KMS-11 (cell line): ENCODE results near the gene FLACC1.

Experiments used
- H2AFZ ChIP-seq: fragments of 200-600 bp; sonication (generic); 2 replicates; pipeline ENCODE4 v1.6.1; 2016; ENCODE audit warnings: antibody characterized with exemption, mixed run types, low read depth
- H3K27ac ChIP-seq: fragments of 200-600 bp; sonication (generic); 2 replicates; pipeline ENCODE4 v1.6.1; 2016; ENCODE audit warnings: mild to moderate bottlenecking, mixed run types
- H3K27me3 ChIP-seq: fragments of 200-600 bp; sonication (generic); 2 replicates; pipeline ENCODE4 v1.6.1; 2017; ENCODE audit warnings: mild to moderate bottlenecking, low read depth, mixed run types, moderate library complexity; ENCODE audit not compliant: insufficient read depth
- H3K36me3 ChIP-seq: fragments of 200-600 bp; sonication (generic); 2 replicates; pipeline ENCODE4 v1.6.1; 2017; ENCODE audit warnings: mild to moderate bottlenecking, mixed run types; ENCODE audit not compliant: insufficient read depth
- H3K4me1 ChIP-seq: fragments of 200-600 bp; sonication (generic); 2 replicates; pipeline ENCODE4 v1.6.1; 2016; ENCODE audit warnings: mild to moderate bottlenecking, low read depth, mixed run types; ENCODE audit not compliant: poor library complexity, severe bottlenecking
- H3K4me2 ChIP-seq: fragments of 200-600 bp; sonication (generic); 2 replicates; pipeline ENCODE4 v1.7.0; 2016; ENCODE audit warnings: mild to moderate bottlenecking, mixed run types
- H3K4me3 ChIP-seq: fragments of 200-600 bp; sonication (generic); IDR thresholded peaks from 2 replicates; pipeline ENCODE4 v1.6.1; 2017; ENCODE audit warnings: low read depth, low read length, mixed read lengths; ENCODE audit not compliant: insufficient read depth
- H3K79me2 ChIP-seq: fragments of 200-600 bp; sonication (generic); 2 replicates; pipeline ENCODE4 v1.6.1; 2016; ENCODE audit warnings: low read depth, mixed run types; ENCODE audit not compliant: insufficient read depth
- H3K9ac ChIP-seq: fragments of 200-600 bp; sonication (generic); 2 replicates; pipeline ENCODE4 v1.6.1; 2016; ENCODE audit warnings: mild to moderate bottlenecking, mixed run types
- H4K20me1 ChIP-seq: fragments of 200-600 bp; sonication (generic); 2 replicates; pipeline ENCODE4 v1.6.1; 2016; ENCODE audit warnings: mild to moderate bottlenecking, mixed run types; ENCODE audit not compliant: insufficient read depth
- CTCF ChIP-seq: fragments of 200-600 bp; sonication (generic); conservative IDR thresholded peaks from 2 replicates; pipeline ENCODE4 v1.6.1; 2017; ENCODE audit warnings: low read depth, mild to moderate bottlenecking, antibody characterized with exemption, low read length, moderate library complexity, mixed read lengths

Gene FLACC1

DNA sequence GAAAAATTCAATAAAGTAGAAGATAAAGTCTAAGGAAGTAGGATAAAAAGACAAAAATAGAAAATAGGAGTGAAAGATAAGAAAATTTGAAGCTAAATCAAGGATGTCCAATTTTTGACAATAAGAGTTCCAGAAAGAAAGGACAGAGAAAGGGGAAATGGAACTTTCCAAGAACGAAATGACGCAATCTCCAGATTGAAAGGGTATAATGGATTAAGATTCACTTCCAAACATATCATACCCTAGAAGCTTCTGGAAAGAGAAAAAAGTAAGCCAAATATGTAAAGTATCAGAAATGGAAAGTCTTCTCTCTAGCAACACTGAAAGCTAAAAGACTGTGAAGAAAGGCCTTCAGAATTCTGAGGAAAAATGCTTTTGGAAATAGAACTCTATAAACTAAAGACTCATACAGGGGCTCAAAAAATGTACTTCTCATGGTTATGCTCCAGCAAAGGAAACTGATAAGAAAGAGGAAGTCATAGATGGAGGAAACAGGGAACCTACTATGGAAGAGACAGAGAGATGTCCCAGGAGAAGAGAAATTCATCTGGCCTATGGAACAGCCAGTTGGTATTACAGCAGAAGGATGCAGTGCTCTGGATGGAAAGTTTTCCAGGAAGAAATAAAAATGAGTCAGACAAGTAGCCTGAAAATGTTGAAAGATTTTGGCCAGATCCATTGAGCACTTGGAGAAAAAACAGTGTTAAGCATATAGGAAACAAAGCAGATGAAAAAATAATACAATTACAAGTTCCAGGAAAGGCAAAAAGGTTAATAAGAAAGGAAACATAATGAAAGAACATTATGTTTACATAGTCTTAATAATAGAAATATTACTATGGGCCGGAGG, 76.7 kb downstream of the FLACC1 start:
- Histone ChIP-seq H4K20me1 (no peaks in the 10 kb centered on the region), H3K4me3 (no peak overlapping the region), H2AFZ (no peak overlapping the region), H3K79me2 (no peaks in the 10 kb centered on the region), H3K36me3 (peaks cover 18% of the 10 kb centered on the region; the same call in 1 of the 2 replicates), H3K9ac (no peak overlapping the region), H3K4me1 (no peaks in the 10 kb centered on the region), H3K4me2 (no peak overlapping the region), H3K27me3 (no peaks in the 10 kb centered on the region), H3K27ac (no peak overlapping the region)
- TF ChIP-seq CTCF: no peak

DNA sequence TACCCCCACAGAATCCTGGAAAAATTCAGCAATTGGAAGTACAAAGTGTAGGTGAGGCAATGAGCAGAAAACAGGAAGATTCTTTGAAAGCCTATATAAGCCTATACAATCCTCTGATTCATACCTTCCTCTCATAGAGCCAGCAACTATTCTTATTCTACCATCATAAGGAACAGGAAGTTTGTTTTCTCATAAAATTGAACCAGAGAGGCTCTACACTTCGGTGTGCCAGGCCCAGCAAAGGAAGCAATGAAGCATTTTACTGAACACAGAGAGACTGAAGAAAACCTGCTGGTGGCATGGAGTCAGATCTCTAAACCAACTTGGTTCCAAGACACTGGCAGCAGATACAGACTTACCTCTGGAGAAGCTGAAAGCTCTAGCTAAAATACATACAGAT, 78.1 kb downstream of the FLACC1 start:
- Histone ChIP-seq H3K4me3 (no peak overlapping the region), H3K36me3 (peaks cover 24% of the 10 kb centered on the region; the same call in 1 of the 2 replicates)

GRCh38 chr2:201276511-201276910, 80.6 kb downstream of the FLACC1 start:
- H4K20me1 ChIP-seq: no peaks in the 10 kb centered on the region
- no peaks in the 10 kb centered on the region for H3K4me1 ChIP-seq
- H3K27me3 ChIP-seq: no peaks in the 10 kb centered on the region
- H3K27ac ChIP-seq: no peak overlapping the region
- H3K9ac ChIP-seq: no peak overlapping the region
- H3K4me2 ChIP-seq: no peak overlapping the region
- TF ChIP-seq CTCF: no peak
- no peak overlapping the region for H3K4me3 ChIP-seq
- no peak overlapping the region for H2AFZ ChIP-seq
- peaks cover 34% of the 10 kb centered on the region; the same call in 1 of the 2 replicates for H3K36me3 ChIP-seq
- H3K79me2 ChIP-seq: peaks cover 6% of the 10 kb centered on the region; the same call in 1 of the 2 replicates

More for the DNA sequence above, 78.1 kb downstream of the FLACC1 start:
- Histone ChIP-seq H3K79me2 (no peaks in the 10 kb centered on the region; the same call in 1 of the 2 replicates), H3K4me2 (no peak overlapping the region), H3K4me1 (no peaks in the 10 kb centered on the region), H3K27ac (no peak overlapping the region), H3K9ac (no peak overlapping the region), H3K27me3 (no peaks in the 10 kb centered on the region), H2AFZ (no peak overlapping the region), H4K20me1 (no peaks in the 10 kb centered on the region)
- TF ChIP-seq CTCF: no peak

GRCh38 chr2:201275990-201276389, 81.2 kb downstream of the FLACC1 start:
- no peak overlapping the region for H3K27ac ChIP-seq
- no peaks in the 10 kb centered on the region for H4K20me1 ChIP-seq
- no peak overlapping the region for H3K4me2 ChIP-seq
- no peak overlapping the region for H3K9ac ChIP-seq
- H3K79me2 ChIP-seq: peaks cover 11% of the 10 kb centered on the region; the same call in 1 of the 2 replicates
- no peak; the same call in 1 of the 2 replicates for TF ChIP-seq CTCF
- H3K36me3 ChIP-seq: peaks cover 34% of the 10 kb centered on the region; the same call in 1 of the 2 replicates
- no peak overlapping the region for H2AFZ ChIP-seq
- no peaks in the 10 kb centered on the region for H3K27me3 ChIP-seq
- no peaks in the 10 kb centered on the region for H3K4me1 ChIP-seq
- H3K4me3 ChIP-seq: no peak overlapping the region
